ENCODE data around the gene PTGES2.

The PTGES2 gene

GRCh38 chr9:128096616-128097536 lies 30.7 kb downstream of the PTGES2 start:
- no peak for TF ChIP-seq ZFX (IDR thresholded peaks at IDR 0.05)
- peak overlapping the region; percentile 76 for H3K27ac ChIP-seq

- TF ChIP-seq ZFX (IDR thresholded peaks at IDR 0.05), result no peak
- no peak for TF ChIP-seq CTCF (conservative IDR thresholded peaks at IDR 0.05)
- H3K27ac ChIP-seq, result peak overlapping the region; percentile 50
Measured at GRCh38 chr9:128094950-128095544, 32.5 kb downstream of the PTGES2 start.

- TF ChIP-seq CTCF (conservative IDR thresholded peaks at IDR 0.05), result no peak
- no peak for TF ChIP-seq ZFX (IDR thresholded peaks at IDR 0.05)
- H3K27ac ChIP-seq, result peak overlapping the region; percentile 50
Measured at GRCh38 chr9:128094166-128094949, 33.2 kb downstream of the PTGES2 start.

- no peak for TF ChIP-seq CTCF (conservative IDR thresholded peaks at IDR 0.05)
- TF ChIP-seq ZFX (IDR thresholded peaks at IDR 0.05), result no peak
- peak overlapping the region; percentile 50 for H3K27ac ChIP-seq
Measured at GRCh38 chr9:128093011-128093410, 34.5 kb downstream of the PTGES2 start.

GRCh38 chr9:128092199-128092977 lies 35.1 kb downstream of the PTGES2 start:
- TF ChIP-seq ZFX (IDR thresholded peaks at IDR 0.05) (no peak), CTCF (conservative IDR thresholded peaks at IDR 0.05) (no peak)
- H3K27ac ChIP-seq, result no peak overlapping the region

GRCh38 chr9:128091571-128091970 lies 36.0 kb downstream of the PTGES2 start:
- no peak overlapping the region for H3K27ac ChIP-seq

More at GRCh38 chr9:128091571-128091970, 36.0 kb downstream of the PTGES2 start:
- TF ChIP-seq CTCF (conservative IDR thresholded peaks at IDR 0.05) (no peak), ZFX (IDR thresholded peaks at IDR 0.05) (no peak)
